Measurements from ENCODE around the gene AVPR1A. TPM values are rescaled to one million over a fixed set of nuclear protein-coding genes. Genes with fewer than 3 reads are reported as not detected.
"Not testable (repeated sequence)": the region's sequence is repeated elsewhere in the genome, so short reads cannot be mapped to it uniquely, and the experiment has no call there.

The AVPR1A gene
- total and polyA plus RNA-seq, 4 donors: 0.17 to 5.5 (median 0.68) TPM

DNA sequence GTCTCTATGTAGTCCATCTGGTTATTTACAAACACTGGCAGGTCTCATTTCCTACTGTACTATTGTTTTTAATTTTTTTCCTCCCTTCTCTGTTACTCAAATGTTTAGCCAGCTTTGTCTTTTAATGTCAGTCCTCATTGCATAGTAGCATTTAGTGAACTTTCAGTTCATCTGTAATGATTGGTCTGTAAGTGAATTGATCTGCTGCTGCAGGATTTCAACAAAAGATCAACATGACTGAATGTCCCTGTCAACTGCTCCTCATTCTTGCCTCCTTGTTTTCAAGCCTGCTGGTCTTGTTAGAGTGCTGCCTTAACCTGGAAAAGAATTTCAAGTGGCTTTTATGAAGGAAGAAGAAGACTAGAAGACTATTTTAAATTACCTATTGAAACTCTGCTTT is 19.3 kb upstream of the AVPR1A start:
- Histone ChIP-seq H3K36me3 (ENCODE audit: control insufficient read depth in 4 of 4, insufficient read depth in 4 of 4, low read length in 4 of 4) (no peaks in the 10 kb centered on the region), H3K4me1 (ENCODE audit: control insufficient read depth in 5 of 5, insufficient read depth in 5 of 5, low read length in 5 of 5) (no peaks in the 10 kb centered on the region), H3K27me3 (ENCODE audit: control insufficient read depth in 3 of 3, insufficient read depth in 3 of 3, low read length in 2 of 3) (no peaks in the 10 kb centered on the region), H3K4me3 (no peak overlapping the region), H3K9me3 (ENCODE audit: control insufficient read depth in 4 of 4, insufficient read depth in 3 of 4, low read length in 3 of 4) (peaks cover 0 to 3% (median under 1%) of the 10 kb centered on the region in 4 donors), H3K27ac (ENCODE audit: low read depth in 1 of 2, low read length in 1 of 2) (no peak overlapping the region), H3K9ac (ENCODE audit: insufficient read depth in 1 of 2, low read length in 2 of 2) (no peak overlapping the region)
- DNase-seq: no peak
- TF ChIP-seq, protein P1, sequence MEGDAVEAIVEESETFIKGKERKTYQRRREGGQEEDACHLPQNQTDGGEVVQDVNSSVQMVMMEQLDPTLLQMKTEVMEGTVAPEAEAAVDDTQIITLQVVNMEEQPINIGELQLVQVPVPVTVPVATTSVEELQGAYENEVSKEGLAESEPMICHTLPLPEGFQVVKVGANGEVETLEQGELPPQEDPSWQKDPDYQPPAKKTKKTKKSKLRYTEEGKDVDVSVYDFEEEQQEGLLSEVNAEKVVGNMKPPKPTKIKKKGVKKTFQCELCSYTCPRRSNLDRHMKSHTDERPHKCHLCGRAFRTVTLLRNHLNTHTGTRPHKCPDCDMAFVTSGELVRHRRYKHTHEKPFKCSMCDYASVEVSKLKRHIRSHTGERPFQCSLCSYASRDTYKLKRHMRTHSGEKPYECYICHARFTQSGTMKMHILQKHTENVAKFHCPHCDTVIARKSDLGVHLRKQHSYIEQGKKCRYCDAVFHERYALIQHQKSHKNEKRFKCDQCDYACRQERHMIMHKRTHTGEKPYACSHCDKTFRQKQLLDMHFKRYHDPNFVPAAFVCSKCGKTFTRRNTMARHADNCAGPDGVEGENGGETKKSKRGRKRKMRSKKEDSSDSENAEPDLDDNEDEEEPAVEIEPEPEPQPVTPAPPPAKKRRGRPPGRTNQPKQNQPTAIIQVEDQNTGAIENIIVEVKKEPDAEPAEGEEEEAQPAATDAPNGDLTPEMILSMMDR (IDR thresholded peaks at IDR 0.05; ENCODE audit: control extremely low read depth, extremely low read depth): no peak
- ATAC-seq (ENCODE audit: insufficient read depth, low FRiP score): no peak

- not testable (repeated sequence) for DNase-seq; H3K36me3 ChIP-seq (ENCODE audit: control insufficient read depth in 4 of 4, insufficient read depth in 4 of 4, low read length in 4 of 4); H3K4me3 ChIP-seq; H3K9ac ChIP-seq (ENCODE audit: insufficient read depth in 1 of 2, low read length in 2 of 2); H3K4me1 ChIP-seq (ENCODE audit: control insufficient read depth in 5 of 5, insufficient read depth in 5 of 5, low read length in 5 of 5); H3K9me3 ChIP-seq (ENCODE audit: control insufficient read depth in 4 of 4, insufficient read depth in 3 of 4, low read length in 3 of 4); H3K27me3 ChIP-seq (ENCODE audit: control insufficient read depth in 3 of 3, insufficient read depth in 3 of 3, low read length in 2 of 3); ATAC-seq (ENCODE audit: insufficient read depth, low FRiP score); H3K27ac ChIP-seq (ENCODE audit: low read depth in 1 of 2, low read length in 1 of 2)
- 79 to 88% methylated on average over 6 of the region's 6 CpGs for WGBS, 2 donors
Measured at GRCh38 chr12:63167741-63168140, 16.7 kb upstream of the AVPR1A start.

DNA sequence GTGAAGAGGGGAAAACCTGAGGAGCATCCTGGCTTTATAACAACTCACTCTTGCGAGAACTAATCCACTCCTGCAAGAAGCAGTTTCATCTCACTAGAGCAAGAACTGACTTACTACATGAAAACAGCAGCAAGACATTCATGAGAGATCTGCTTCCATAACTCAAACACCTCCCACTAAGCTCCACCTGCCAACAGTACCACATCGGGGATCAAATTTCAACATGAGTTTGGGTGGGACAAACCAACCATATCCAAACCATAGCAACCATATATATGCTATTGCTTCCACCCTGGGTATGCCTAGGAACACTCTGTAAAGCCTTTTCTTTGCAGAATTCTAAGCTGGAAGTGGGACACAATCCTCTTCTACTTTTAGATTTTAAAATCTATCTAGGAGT is 13.9 kb upstream of the AVPR1A start:
- 83 to 86% methylated on average over 2 of the region's 2 CpGs for WGBS, 2 donors
- Histone ChIP-seq H3K4me3 (no peak overlapping the region), H3K27ac (ENCODE audit: low read depth in 1 of 2, low read length in 1 of 2) (no peak overlapping the region), H3K27me3 (ENCODE audit: control insufficient read depth in 3 of 3, insufficient read depth in 3 of 3, low read length in 2 of 3) (no peaks in the 10 kb centered on the region), H3K9me3 (ENCODE audit: control insufficient read depth in 4 of 4, insufficient read depth in 3 of 4, low read length in 3 of 4) (no peaks in the 10 kb centered on the region), H3K4me1 (ENCODE audit: control insufficient read depth in 5 of 5, insufficient read depth in 5 of 5, low read length in 5 of 5) (no peaks in the 10 kb centered on the region), H3K36me3 (ENCODE audit: control insufficient read depth in 4 of 4, insufficient read depth in 4 of 4, low read length in 4 of 4) (no peaks in the 10 kb centered on the region), H3K9ac (ENCODE audit: insufficient read depth in 1 of 2, low read length in 2 of 2) (no peak overlapping the region)
- TF ChIP-seq, protein P1 (IDR thresholded peaks at IDR 0.05; ENCODE audit: control extremely low read depth, extremely low read depth): no peak
- DNase-seq: no peak
- no peak for ATAC-seq (ENCODE audit: insufficient read depth, low FRiP score)

GRCh38 chr12:63163541-63163940 is 12.5 kb upstream of the AVPR1A start:
- no peaks in the 10 kb centered on the region for H3K36me3 ChIP-seq (ENCODE audit: control insufficient read depth in 4 of 4, insufficient read depth in 4 of 4, low read length in 4 of 4)
- H3K27ac ChIP-seq (ENCODE audit: low read depth in 1 of 2, low read length in 1 of 2): no peak overlapping the region
- no peak overlapping the region for H3K4me3 ChIP-seq
- no peaks in the 10 kb centered on the region for H3K4me1 ChIP-seq (ENCODE audit: control insufficient read depth in 5 of 5, insufficient read depth in 5 of 5, low read length in 5 of 5)
- no peaks in the 10 kb centered on the region for H3K27me3 ChIP-seq (ENCODE audit: control insufficient read depth in 3 of 3, insufficient read depth in 3 of 3, low read length in 2 of 3)
- ATAC-seq (ENCODE audit: insufficient read depth, low FRiP score) (no peak), DNase-seq (no peak)
- H3K9me3 ChIP-seq (ENCODE audit: control insufficient read depth in 4 of 4, insufficient read depth in 3 of 4, low read length in 3 of 4): no peaks in the 10 kb centered on the region
- WGBS, 2 donors: 91 to 92% methylated on average over 1 of the region's 1 CpG
- no peak overlapping the region for H3K9ac ChIP-seq (ENCODE audit: insufficient read depth in 1 of 2, low read length in 2 of 2)
- TF ChIP-seq, protein P1 (IDR thresholded peaks at IDR 0.05; ENCODE audit: control extremely low read depth, extremely low read depth): no peak
